K562 (cell line): ENCODE data around the gene DCAF5. TPM values are rescaled to one million over a fixed set of nuclear protein-coding genes. Genes with fewer than 3 reads are reported as not detected.

Source experiments
- CHD1 ChIP-seq: fragments of 200-600 bp; sonication (generic); IDR thresholded peaks from one replicate; pipeline ENCODE4 v1.6.1; 2012; ENCODE audit warnings: mild to moderate bottlenecking, moderate library complexity, low read length, inconsistent platforms
- EGR1 ChIP-seq: fragments of 450-650 bp; conservative IDR thresholded peaks from 2 replicates; pipeline ENCODE4 v1.6.1; 2017; ENCODE audit warnings: mild to moderate bottlenecking
- FOS ChIP-seq: IDR thresholded peaks from 3 replicates; pipeline ENCODE4 v1.6.1; 2011; ENCODE audit not compliant: insufficient read length; ENCODE audit errors: extremely low read depth
- KDM5B ChIP-seq: fragments of 200-600 bp; sonication (generic); IDR thresholded peaks from 2 replicates; pipeline ENCODE4 v1.6.1; 2012; ENCODE audit warnings: low read depth, mild to moderate bottlenecking, moderate library complexity, low read length, control low read depth, inconsistent platforms; ENCODE audit not compliant: insufficient replicate concordance
- MCM5 ChIP-seq: fragments of 450-650 bp; IDR thresholded peaks from 2 replicates; pipeline ENCODE4 v1.6.1; 2016; ENCODE audit warnings: low read depth
- NFATC3 ChIP-seq: fragments of 450-650 bp; IDR thresholded peaks from 2 replicates; pipeline ENCODE4 v1.6.1; 2017; ENCODE audit warnings: mild to moderate bottlenecking
- NFIX ChIP-seq: fragments of 250-450 bp; sonication (Bioruptor Pico); IDR thresholded peaks from 2 replicates; pipeline ENCODE4 v1.4.0; 2020; ENCODE audit warnings: low read depth, mild to moderate bottlenecking, moderate library complexity
- PML ChIP-seq: IDR thresholded peaks from 2 replicates; pipeline ENCODE4 v1.6.1; 2012; ENCODE audit warnings: low read length, inconsistent platforms
- RBM34 ChIP-seq: fragments of 200-400 bp; formaldehyde crosslinking; IDR thresholded peaks from 2 replicates; pipeline ENCODE4 v1.6.1; 2018; ENCODE audit warnings: low read length, borderline replicate concordance; ENCODE audit not compliant: insufficient read depth
- RCOR1 ChIP-seq, 2 experiments: IDR thresholded peaks; 2 replicates each; pipeline ENCODE4 v1.6.1; 2012; ENCODE audit warnings: low read depth in 2 of 2, low read length in 2 of 2, borderline replicate concordance in 1 of 2, improper control_type of control experiment in 1 of 2
- SRSF1 ChIP-seq: fragments of 200-400 bp; formaldehyde crosslinking; IDR thresholded peaks from 2 replicates; pipeline ENCODE4 v1.6.1; 2017; ENCODE audit warnings: mild to moderate bottlenecking, low read depth, low read length, moderate library complexity
- TCFL5 ChIP-seq: fragments of 250-450 bp; sonication (Bioruptor Pico); conservative IDR thresholded peaks from 2 replicates; pipeline ENCODE4 v1.6.1; 2021; ENCODE audit warnings: mild to moderate bottlenecking, moderate library complexity, matching md5 sums
- ZNF551 ChIP-seq: fragments of 250-450 bp; sonication (Bioruptor Pico); IDR thresholded peaks from 2 replicates; pipeline ENCODE4 v1.5.0; 2021; ENCODE audit warnings: mild to moderate bottlenecking, moderate library complexity
- ZNF76 ChIP-seq: fragments of 250-450 bp; sonication (Bioruptor Pico); IDR thresholded peaks from 2 replicates; pipeline ENCODE4 v1.4.0; 2020; ENCODE audit warnings: mild to moderate bottlenecking, moderate library complexity, borderline replicate concordance
- polyA plus RNA-seq, 8 experiments: library from polyadenylated mRNA; depleted of rRNA in 4 of 8; stranded (reverse) in 5 of 8; unstranded in 3 of 8; fragments of >200 nt; fragmentation: Nextera tagmentation in 2 of 8; fragmentation: Illumina TruSeq in 1 of 8; extraction: Ambion mirVana in 2 of 8; extraction: Trizol in 1 of 8; gene quantifications; 2 replicates each; pipeline versions ENCODE4 v1.2.1 to v1.2.3, GENCODE V29; 2011 to 2014; ENCODE audit warnings: inconsistent platforms in 1 of 8, missing spikeins in 1 of 8
- total RNA-seq, 7 experiments: library from RNA; depleted of rRNA in 6 of 7; stranded (reverse); fragments of >200 nt in 6 of 7; fragmentation: Illumina TruSeq in 2 of 7; extraction: Trizol in 2 of 7; gene quantifications; 2 replicates each; pipeline versions ENCODE4 v1.2.1 to v1.2.3, GENCODE V29; 2011 to 2021; ENCODE audit warnings: low replicate concordance in 1 of 7
- TF ChIP-seq, protein P1 (sequence below), 2 experiments: fragments of 450-650 bp; IDR thresholded peaks; 2 replicates each; pipeline ENCODE4 v1.6.1; 2018; ENCODE audit warnings: mild to moderate bottlenecking in 2 of 2, low read depth in 1 of 2; ENCODE audit not compliant: partially characterized antibody in 2 of 2
- TF ChIP-seq, protein P2 (sequence below): fragments of 450-650 bp; formaldehyde crosslinking; IDR thresholded peaks from 2 replicates; pipeline ENCODE4 v1.4.0; 2022; ENCODE audit warnings: missing genetic modification characterization
- TF ChIP-seq, protein P3 (sequence below): IDR thresholded peaks from 3 replicates; pipeline ENCODE4 v1.6.1; 2011; ENCODE audit warnings: borderline replicate concordance, mild to moderate bottlenecking; ENCODE audit not compliant: insufficient read length, insufficient read depth

The DCAF5 gene
- total and polyA plus RNA-seq, 9 of the 15 experiments (the other 6 are each of a cell fraction or from before 2014, with no cell fraction given) = 5.6 to 24.1 (median 12.7) TPM

DNA sequence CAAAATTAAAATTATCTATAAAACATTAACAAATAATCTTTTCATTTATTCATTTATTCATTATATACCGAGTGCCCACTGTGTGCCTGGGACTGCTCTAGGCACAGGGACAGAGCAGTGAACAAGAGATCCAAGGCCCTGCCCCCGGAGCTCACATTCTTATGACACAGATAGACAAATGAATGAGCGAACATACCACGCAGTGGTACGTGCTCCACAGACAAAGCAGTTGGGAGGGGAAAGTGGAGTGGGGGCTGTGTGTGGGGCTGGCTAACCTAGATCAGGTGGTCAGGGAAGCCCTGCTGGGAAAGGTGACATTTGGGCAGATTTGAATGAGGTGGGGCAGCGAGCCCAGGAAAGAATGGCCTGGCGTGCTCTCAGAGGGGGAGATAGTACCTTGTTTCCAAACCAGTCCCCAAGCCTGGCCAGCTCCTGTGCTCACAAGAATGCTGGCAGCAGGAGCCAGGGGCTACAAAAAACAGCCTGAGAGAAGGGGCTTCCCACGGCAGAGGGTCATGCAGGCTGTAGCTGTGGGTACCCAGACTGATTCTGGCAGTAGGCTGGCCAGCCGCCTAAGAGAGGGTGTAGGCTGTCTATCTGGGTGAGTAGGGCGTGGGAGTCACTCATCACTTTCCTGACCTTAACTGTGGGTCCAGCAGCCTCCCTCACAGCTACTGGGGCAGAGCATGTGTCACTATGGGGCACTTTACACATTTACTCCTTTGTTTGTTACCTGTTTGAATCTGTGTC, 116.0 kb downstream of the DCAF5 start (continued):
- TF ChIP-seq, protein P1, sequence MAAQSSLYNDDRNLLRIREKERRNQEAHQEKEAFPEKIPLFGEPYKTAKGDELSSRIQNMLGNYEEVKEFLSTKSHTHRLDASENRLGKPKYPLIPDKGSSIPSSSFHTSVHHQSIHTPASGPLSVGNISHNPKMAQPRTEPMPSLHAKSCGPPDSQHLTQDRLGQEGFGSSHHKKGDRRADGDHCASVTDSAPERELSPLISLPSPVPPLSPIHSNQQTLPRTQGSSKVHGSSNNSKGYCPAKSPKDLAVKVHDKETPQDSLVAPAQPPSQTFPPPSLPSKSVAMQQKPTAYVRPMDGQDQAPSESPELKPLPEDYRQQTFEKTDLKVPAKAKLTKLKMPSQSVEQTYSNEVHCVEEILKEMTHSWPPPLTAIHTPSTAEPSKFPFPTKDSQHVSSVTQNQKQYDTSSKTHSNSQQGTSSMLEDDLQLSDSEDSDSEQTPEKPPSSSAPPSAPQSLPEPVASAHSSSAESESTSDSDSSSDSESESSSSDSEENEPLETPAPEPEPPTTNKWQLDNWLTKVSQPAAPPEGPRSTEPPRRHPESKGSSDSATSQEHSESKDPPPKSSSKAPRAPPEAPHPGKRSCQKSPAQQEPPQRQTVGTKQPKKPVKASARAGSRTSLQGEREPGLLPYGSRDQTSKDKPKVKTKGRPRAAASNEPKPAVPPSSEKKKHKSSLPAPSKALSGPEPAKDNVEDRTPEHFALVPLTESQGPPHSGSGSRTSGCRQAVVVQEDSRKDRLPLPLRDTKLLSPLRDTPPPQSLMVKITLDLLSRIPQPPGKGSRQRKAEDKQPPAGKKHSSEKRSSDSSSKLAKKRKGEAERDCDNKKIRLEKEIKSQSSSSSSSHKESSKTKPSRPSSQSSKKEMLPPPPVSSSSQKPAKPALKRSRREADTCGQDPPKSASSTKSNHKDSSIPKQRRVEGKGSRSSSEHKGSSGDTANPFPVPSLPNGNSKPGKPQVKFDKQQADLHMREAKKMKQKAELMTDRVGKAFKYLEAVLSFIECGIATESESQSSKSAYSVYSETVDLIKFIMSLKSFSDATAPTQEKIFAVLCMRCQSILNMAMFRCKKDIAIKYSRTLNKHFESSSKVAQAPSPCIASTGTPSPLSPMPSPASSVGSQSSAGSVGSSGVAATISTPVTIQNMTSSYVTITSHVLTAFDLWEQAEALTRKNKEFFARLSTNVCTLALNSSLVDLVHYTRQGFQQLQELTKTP (IDR thresholded peaks at IDR 0.05; ENCODE audit: low read depth in 1 of 2, partially characterized antibody in 2 of 2) = no peak
- TF ChIP-seq SRSF1 (no peak), NFATC3 (no peak), RCOR1 (IDR thresholded peaks at IDR 0.05; ENCODE audit: borderline replicate concordance in 1 of 2, low read depth in 2 of 2, low read length in 2 of 2) (0 out of 4 replicates have a peak, but pooled peaks of 1 of the 2 experiments have one; percentile 20), KDM5B (no peak), CHD1 (no peak), PML (no peak), EGR1 (peak; percentile 44), ZNF76 (CRISPR knock-in tag) (no peak), FOS (no peak), TCFL5 (CRISPR knock-in tag) (no peak), NFIX (no peak), MCM5 (no peak), ZNF551 (CRISPR knock-in tag) (no peak), RBM34 (no peak)
- TF ChIP-seq, protein P2, sequence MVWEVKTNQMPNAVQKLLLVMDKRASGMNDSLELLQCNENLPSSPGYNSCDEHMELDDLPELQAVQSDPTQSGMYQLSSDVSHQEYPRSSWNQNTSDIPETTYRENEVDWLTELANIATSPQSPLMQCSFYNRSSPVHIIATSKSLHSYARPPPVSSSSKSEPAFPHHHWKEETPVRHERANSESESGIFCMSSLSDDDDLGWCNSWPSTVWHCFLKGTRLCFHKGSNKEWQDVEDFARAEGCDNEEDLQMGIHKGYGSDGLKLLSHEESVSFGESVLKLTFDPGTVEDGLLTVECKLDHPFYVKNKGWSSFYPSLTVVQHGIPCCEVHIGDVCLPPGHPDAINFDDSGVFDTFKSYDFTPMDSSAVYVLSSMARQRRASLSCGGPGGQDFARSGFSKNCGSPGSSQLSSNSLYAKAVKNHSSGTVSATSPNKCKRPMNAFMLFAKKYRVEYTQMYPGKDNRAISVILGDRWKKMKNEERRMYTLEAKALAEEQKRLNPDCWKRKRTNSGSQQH = no peak
- TF ChIP-seq, protein P3, sequence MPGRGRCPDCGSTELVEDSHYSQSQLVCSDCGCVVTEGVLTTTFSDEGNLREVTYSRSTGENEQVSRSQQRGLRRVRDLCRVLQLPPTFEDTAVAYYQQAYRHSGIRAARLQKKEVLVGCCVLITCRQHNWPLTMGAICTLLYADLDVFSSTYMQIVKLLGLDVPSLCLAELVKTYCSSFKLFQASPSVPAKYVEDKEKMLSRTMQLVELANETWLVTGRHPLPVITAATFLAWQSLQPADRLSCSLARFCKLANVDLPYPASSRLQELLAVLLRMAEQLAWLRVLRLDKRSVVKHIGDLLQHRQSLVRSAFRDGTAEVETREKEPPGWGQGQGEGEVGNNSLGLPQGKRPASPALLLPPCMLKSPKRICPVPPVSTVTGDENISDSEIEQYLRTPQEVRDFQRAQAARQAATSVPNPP = no peak
